Activated CD4-positive, CD25-positive, alpha-beta regulatory T cell treated with anti-CD3 and anti-CD28 coated beads, Interleukin-2, amount 50 U/mL, for 24 hours (primary cell): ENCODE data around the gene DPPA3.
"Not testable (repeated sequence)": the region's sequence is repeated elsewhere in the genome, so short reads cannot be mapped to it uniquely, and the experiment has no call there.

Experiments
- ATAC-seq, 2 donors: fragments of 150-1000 bp; cut with Tn5 transposase; one replicate each; pipeline ENCODE4 v1.10.0; 2021; ENCODE audit warnings: mild to moderate bottlenecking in 1 of 2, moderate library complexity in 1 of 2

The DPPA3 gene

DNA sequence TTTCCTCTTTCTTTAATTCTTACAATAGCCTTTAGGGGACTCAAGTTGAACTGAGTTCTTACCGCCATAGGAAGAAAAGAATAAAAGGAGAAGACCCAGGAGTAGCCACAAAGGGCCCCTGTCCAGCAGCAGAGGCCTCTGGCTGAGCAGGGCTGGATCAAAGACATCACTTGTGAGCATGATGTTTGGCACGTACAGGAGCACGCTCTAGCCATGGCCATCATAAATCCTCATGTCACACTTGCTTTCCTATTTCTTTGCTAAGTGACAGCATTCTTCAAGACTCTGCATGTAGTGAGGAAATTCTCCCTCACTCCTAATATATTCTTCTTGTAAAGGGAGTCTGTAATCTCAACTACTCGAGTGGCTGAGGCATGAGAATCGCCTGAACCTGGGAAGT, 20.3 kb downstream of the DPPA3 start:
- ATAC-seq = no peak

DNA sequence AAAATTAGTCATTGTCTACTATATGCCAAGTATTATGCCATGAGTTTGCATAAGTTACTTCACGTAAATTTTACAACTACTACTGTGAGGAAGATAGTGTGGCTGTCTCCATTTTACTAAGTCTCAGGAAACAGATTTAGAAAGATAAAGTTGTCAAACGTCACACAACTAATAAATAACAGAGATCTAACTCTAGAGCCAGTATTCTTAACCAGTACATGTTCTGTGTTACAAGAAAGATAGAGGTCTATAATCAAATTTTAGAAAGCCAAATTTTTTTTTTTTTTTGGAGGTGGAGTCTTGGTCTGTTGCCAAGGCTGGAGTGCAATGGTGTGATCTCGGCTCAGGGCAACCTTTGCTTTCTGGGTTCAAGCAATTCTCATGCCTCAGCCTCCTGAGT, 21.8 kb downstream of the DPPA3 start:
- no peak for ATAC-seq

DNA sequence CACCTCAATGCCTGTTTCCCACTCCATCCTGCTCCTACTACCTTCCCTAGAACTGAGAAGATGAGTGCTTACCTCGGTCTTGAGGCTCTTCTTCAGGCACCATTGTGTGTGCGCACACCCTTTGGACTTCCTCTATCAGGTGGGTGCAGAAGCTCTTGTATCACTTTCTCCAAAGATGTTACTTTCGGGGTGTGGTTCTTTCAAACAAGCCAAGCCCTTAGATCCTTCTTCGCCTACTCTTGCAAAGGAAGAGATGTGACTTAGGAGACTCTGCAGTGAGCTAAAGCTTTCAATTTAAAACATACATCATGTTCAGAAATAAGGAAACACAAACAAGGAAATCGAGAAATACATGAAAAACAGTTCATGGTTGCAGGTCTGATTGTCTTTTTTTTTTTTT, 36.0 kb downstream of the DPPA3 start, which contains the start of gene CLEC4C:
Gene CLEC4C (minus strand): TSS at position 130 of the 400 bp plus-strand sequence. CDS start 27 bp downstream, at position 103.
- ATAC-seq = no peak

DNA sequence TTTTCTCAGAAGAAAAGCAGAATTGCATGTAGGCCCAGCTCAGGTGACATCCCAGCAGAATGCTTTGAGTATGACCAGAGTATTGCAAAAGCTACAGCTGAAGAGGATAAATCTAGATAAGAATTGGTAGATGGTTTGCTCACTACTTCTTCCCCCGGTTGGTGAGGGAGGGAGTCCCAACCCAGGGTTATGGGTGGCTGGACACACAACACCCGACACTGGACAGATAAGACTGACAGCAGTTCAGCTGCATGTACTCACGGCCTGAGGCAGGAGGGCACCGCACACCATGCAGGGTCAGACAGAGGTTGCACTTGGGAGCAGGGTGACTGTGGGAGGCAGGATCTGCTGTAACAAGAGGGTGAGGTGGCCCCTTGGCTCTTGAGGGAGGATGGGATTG, 37.6 kb downstream of the DPPA3 start:
- ATAC-seq = no peak

DNA sequence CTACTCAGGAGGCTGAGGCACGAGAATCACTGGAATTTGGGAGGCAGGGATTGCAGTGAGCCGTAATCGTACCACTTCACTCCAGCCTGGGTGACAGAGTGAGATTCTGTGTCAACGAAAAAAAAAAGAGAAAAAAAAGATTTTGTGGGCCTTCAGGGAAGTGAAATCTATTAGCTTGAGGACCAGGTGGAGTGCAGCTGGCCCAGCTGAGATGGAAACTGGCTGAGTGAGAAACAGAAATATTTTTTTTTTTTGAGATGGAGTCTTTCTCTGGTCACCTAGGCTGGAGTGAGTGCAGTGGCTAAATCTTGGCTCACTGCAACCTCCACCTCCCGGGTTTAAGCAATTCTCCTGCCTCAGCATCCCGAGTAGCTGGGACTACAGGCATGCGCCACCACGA, 38.2 kb downstream of the DPPA3 start:
- no peak for ATAC-seq

DNA sequence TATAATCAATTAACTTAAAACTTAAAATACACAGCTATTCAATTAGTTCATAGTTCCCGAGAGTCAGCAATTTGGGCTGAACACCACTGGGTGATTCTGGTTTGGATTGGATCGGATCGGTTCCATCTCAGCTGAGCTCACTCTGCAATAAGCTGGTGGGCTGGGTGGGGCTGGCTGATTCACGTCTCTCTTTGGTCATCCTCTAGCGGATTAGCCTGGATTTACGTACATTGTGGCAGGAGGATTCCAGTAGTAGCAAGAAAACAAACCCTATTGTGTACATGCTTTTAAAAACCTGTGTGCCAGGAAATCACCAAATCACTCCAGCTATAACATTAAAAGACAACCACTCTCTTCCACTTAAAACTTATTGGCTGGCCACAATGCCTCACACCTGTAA, 39.1 kb downstream of the DPPA3 start:
- no peak for ATAC-seq

DNA sequence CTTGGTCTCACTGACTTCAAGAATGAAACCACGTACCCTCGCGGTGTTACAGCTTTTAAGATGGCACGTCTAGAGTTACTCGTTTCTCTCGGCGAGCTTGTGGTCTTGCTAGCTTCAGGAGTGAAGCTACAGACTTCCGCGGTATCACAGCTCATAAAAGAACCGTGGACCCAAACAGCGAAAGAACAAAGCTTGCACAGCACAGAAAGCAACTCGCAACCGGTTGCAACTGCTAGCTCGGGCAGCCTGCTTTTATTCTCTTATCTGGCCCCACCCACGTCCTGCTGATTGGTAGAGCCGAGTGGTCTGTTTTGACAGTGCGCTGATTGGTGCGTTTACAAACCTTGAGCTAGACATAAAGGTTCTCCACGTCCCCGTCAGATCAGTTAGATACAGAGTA, 40.2 kb downstream of the DPPA3 start:
- no peak for ATAC-seq

DNA sequence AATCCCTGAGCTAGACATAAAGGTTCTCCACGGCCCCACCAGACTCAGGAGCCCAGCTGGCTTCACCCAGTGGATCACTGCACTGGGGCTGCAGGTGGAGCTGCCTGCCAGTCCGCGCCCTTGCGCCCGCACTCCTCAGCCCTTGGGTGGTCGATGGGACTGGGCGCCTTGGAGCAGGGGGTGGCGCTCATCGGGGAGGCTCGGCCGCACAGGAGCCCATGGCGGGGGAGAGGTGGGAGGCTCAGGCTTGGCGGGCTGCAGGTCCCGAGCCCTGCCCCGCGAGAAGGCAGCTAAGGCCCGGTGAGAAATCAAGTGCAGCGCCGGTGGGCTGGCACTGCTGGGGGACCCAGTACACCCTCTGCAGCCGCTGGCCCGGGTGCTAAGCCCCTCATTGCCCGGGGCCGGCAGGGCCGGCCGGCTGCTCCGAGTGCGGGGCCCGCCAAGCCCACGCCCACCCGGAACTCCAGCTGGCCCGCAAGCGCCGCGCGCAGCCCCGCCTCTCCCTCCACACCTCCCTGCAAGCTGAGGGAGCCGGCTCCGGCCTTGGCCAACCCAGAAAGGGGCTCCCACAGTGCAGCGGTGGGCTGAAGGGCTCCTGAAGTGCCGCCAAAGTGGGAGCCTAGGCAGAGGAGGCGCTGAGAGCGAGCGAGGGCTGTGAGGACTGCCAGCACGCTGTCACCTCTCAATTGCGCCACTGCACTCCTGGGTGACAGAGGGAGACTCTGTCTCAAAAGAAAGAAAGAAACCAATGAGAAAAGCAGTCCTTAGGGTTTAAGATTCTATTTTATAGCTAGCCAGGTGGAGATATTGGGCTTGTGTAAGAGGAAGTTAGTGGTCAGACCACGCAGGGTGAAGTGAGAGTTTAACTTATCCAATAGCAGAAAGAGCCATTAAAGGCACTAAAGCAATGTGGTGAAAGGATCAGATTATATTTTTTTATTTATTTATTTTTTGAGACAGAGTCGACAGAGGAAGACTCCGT, 41.0 kb downstream of the DPPA3 start:
- not testable (repeated sequence) for ATAC-seq

DNA sequence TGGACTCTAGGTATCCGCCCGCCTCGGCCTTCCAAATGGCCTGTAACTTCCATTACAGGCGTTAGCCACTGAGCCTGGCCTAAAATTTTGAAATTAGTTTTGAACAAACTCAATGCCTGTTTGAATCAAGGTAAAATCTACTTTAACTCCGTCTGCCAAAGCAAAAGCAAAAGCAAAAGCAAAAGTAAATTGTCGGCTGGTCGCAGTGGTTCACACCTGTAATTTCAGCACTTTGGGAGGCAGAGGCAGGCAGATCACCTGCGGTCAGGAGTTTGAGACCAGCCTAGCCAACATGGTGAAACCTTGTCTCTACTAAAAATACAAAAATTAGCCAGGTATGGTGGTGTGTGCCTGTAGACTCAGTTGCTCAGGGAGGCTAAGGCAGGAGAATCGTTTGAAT, 44.4 kb downstream of the DPPA3 start:
- ATAC-seq = not testable (repeated sequence)

DNA sequence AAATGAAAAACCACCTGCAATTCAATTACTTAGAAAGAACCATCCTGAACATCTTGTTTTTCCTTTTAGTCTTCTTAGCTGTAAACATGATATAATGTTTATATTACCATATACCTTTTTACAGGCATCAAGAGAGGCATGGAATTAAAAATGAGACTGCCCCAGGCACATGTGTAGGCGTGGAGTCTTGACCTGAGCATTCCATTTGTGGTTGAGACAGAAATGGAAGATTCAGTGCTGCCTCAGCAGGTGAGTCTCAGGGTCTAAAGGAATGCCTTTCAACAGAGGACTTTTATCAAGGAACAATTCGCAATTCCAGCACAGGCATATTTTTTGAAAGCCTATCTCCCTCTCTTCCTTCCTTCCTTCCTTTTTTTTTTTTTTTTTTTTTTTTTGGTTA, 45.8 kb downstream of the DPPA3 start:
- no peak for ATAC-seq

DNA sequence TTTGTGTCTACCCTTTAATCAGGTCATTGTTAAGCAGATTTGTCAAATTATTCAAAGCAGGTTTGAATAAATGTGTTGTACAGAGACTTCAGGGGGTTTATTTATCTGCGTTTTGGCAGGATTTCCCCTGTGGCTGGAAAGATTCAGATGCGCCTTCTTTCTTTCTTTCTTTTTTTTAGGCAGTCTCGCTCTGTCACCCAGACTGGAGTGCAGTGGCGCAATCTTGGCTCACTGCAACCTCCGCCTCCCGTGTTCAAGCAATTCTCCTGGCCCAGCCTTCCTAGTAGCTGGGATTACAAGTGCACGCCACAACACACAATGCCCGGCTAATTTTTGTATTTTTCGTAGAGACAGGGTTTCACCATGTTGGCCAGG, 47.5 kb downstream of the DPPA3 start:
- ATAC-seq = no peak
